ENCODE results near the gene SIK3. TPM values are rescaled to one million over a fixed set of nuclear protein-coding genes. Genes with fewer than 3 reads are reported as not detected.
A peak's percentile ranks its signal among the peaks of the same experiment; 100 is the strongest.

SIK3 gene
- 24.8 and 25.7 TPM in 2 replicates for total RNA-seq

DNA sequence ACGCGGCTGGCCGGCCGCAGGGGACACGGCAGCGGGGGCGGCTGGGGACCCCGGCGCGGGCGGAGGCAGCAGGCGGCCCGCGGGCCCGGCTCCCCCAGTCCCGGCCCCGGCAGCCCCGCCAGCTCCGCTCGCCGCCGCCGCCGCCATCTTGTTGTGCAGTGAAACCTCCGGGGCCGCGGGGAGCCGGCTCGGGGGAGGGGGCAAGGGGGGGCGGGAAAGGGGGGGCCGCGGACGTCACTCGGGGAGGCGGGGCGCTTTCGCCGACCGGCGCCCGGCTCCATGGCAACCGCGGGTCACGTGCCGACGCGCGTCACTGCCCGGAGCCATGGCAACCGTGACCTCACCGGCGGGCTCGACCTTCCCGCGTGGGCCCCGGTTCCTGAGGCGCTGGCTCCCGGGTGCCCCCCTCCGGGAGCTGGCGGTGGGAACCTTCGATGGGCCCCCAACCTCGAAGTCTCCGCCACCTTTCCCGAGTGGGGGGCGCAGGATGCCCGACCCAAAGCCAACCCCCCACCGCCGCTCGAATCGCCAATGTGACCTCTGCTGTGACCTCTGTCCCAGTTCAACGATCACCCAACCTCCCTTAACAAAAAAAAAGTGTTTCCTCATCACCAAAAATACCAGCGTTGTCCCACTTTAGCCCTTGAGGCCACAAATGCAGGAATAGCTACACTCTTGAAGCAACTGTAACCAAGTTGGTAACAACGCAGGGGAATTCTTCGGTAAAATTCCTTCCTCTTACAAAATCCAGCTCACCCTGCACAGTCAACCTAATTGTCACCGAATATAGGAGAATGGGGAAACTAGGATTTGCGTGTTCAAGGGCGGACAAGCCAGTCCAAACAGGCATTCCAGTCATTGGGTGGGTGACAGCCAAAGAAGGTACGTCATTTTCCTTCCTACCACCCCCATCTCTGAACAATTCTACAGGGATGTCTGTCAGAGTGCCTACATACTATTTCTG lies at the start of gene SIK3:
SIK3 (minus strand) TSS at position 160 of the 964 bp plus-strand sequence; CDS start at position 147, 13 bp downstream.
- Histone ChIP-seq H3K27me3 (ENCODE audit: insufficient read depth, low read length) (no peaks in the 10 kb centered on the region), H3K79me2 (ENCODE audit: insufficient read depth, low read length) (peaks cover 46% of the 10 kb centered on the region), H3K27ac (ENCODE audit: low read depth, low read length) (peak within 1 kb of the TSS; percentile 100), H3K9me3 (ENCODE audit: low read depth, low read length) (no peaks in the 10 kb centered on the region), H2AFZ (ENCODE audit: low read length) (peak within 1 kb of the TSS; percentile 5), H3K4me1 (ENCODE audit: insufficient read depth, low read length) (peaks cover 39% of the 10 kb centered on the region), H4K20me1 (ENCODE audit: insufficient read depth, low read length) (peaks cover 31% of the 10 kb centered on the region), H3K36me3 (ENCODE audit: insufficient read depth, low read length) (no peaks in the 10 kb centered on the region), H3K4me2 (ENCODE audit: insufficient read depth, low read length) (peak within 1 kb of the TSS; percentile 98), H3K4me3 (ENCODE audit: insufficient read depth, low read length) (peak within 1 kb of the TSS; percentile 78)
- TF ChIP-seq, protein P1, sequence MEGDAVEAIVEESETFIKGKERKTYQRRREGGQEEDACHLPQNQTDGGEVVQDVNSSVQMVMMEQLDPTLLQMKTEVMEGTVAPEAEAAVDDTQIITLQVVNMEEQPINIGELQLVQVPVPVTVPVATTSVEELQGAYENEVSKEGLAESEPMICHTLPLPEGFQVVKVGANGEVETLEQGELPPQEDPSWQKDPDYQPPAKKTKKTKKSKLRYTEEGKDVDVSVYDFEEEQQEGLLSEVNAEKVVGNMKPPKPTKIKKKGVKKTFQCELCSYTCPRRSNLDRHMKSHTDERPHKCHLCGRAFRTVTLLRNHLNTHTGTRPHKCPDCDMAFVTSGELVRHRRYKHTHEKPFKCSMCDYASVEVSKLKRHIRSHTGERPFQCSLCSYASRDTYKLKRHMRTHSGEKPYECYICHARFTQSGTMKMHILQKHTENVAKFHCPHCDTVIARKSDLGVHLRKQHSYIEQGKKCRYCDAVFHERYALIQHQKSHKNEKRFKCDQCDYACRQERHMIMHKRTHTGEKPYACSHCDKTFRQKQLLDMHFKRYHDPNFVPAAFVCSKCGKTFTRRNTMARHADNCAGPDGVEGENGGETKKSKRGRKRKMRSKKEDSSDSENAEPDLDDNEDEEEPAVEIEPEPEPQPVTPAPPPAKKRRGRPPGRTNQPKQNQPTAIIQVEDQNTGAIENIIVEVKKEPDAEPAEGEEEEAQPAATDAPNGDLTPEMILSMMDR (IDR thresholded peaks at IDR 0.05; ENCODE audit: extremely low read depth, low read depth, low read length) = peak; percentile 40
- peak; percentile 100 for DNase-seq (ENCODE audit: insufficient read length, low spot score, missing footprints)

DNA sequence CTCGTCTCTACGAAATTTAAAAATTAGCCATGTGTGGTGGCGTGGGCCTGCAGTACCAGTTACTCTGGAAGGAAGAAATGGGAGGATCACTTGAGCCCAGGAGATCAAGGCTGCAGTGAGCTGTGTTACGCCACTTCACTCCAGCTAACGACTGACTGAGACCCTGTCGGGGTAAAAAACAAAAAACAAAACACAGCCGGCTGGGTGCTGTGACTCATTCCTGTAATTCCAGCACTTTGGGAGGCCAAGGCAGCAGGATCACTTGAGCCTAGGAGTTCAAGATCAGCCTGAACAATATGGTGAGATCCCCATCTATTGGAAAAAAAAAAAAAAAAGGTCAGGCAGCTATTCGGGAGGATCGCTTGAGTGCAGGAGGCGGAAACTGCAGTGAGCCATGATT lies 48.3 kb upstream of the SIK3 start:
- H4K20me1 ChIP-seq (ENCODE audit: insufficient read depth, low read length) = peaks cover 54% of the 10 kb centered on the region
- no peaks in the 10 kb centered on the region for H3K9me3 ChIP-seq (ENCODE audit: low read depth, low read length)
- peak overlapping the region; percentile 85 for H3K4me3 ChIP-seq (ENCODE audit: insufficient read depth, low read length)
- no peak for DNase-seq (ENCODE audit: insufficient read length, low spot score, missing footprints)
- peaks cover 25% of the 10 kb centered on the region for H3K4me1 ChIP-seq (ENCODE audit: insufficient read depth, low read length)
- H2AFZ ChIP-seq (ENCODE audit: low read length) = no peak overlapping the region
- peak overlapping the region; percentile 60 for H3K27ac ChIP-seq (ENCODE audit: low read depth, low read length)
- no peaks in the 10 kb centered on the region for H3K27me3 ChIP-seq (ENCODE audit: insufficient read depth, low read length)
- TF ChIP-seq, protein P1 (IDR thresholded peaks at IDR 0.05; ENCODE audit: extremely low read depth, low read depth, low read length) = no peak
- peaks cover 24% of the 10 kb centered on the region for H3K36me3 ChIP-seq (ENCODE audit: insufficient read depth, low read length)
- H3K4me2 ChIP-seq (ENCODE audit: insufficient read depth, low read length) = peak overlapping the region; percentile 98
- peaks cover 72% of the 10 kb centered on the region for H3K79me2 ChIP-seq (ENCODE audit: insufficient read depth, low read length)

DNA sequence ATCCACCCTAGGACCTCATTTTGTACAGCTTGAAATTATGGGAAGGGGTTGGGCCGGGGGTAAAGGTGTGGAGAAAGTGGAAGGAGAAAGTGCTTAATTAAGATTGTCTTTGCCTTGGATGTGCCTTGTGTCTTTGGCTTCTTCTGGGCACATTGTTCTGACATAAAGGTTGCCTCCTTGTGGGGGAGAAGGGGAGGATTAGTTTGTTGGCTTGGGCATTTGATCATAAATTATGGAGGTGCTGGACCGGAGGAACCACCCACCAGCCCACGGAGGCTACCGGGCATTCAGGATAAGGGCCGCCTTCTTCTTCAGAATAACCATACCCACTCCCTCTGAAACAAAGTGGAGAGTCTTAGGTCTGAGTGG lies 47.1 kb upstream of the SIK3 start:
- Histone ChIP-seq H3K27ac (ENCODE audit: low read depth, low read length) (peak overlapping the region; percentile 97), H3K4me2 (ENCODE audit: insufficient read depth, low read length) (peak overlapping the region; percentile 98), H4K20me1 (ENCODE audit: insufficient read depth, low read length) (peaks cover 49% of the 10 kb centered on the region), H3K27me3 (ENCODE audit: insufficient read depth, low read length) (no peaks in the 10 kb centered on the region), H3K4me1 (ENCODE audit: insufficient read depth, low read length) (peaks cover 25% of the 10 kb centered on the region), H2AFZ (ENCODE audit: low read length) (no peak overlapping the region), H3K4me3 (ENCODE audit: insufficient read depth, low read length) (peak overlapping the region; percentile 85), H3K9me3 (ENCODE audit: low read depth, low read length) (no peaks in the 10 kb centered on the region), H3K36me3 (ENCODE audit: insufficient read depth, low read length) (peaks cover 24% of the 10 kb centered on the region), H3K79me2 (ENCODE audit: insufficient read depth, low read length) (peaks cover 61% of the 10 kb centered on the region)
- TF ChIP-seq, protein P1 (IDR thresholded peaks at IDR 0.05; ENCODE audit: extremely low read depth, low read depth, low read length) = peak; percentile 27
- DNase-seq (ENCODE audit: insufficient read length, low spot score, missing footprints) = peak; percentile 86

All from osteoblast (primary cell).